ENCODE results near the gene TMEM244. TPM values are rescaled to one million over a fixed set of nuclear protein-coding genes. Genes with fewer than 3 reads are reported as not detected.

The TMEM244 gene
- not detected for total RNA-seq
- not detected for polyA plus RNA-seq (ENCODE audit: insufficient read depth, low read depth, low replicate concordance)
- long read RNA-seq, donor 1: 0 reads
- long read RNA-seq, donor 2: 0 reads
- long read RNA-seq, donor 3: 0 reads
- long read RNA-seq, donor 4: 0 reads
- long read RNA-seq, donor 5: 0 reads
- long read RNA-seq, donor 6: 0 reads
- long read RNA-seq, donor 7: 0 reads
- long read RNA-seq, donor 8: 0 reads
- long read RNA-seq, donor 9: 0 reads
- long read RNA-seq, donor 10: 0 reads

GRCh38 chr6:129860908-129861665 lies at the start of gene TMEM244:
TMEM244 (minus strand) TSS chr6:129861315; CDS start chr6:129861188, 127 bp downstream.
- DNase-seq (no peak), FAIRE-seq (no peak)
- Histone ChIP-seq H3K9me3 (ENCODE audit: control insufficient read depth in 2 of 3, insufficient read depth in 1 of 3, low read length in 3 of 3) (no peaks in the 10 kb centered on the region), H3K27ac (ENCODE audit: low read depth in 2 of 2, low read length in 2 of 2) (no peak within 1 kb of the TSS), H3K9ac (ENCODE audit: low read length in 3 of 3) (no peak within 1 kb of the TSS), H3K4me3 (ENCODE audit: low read length in 3 of 3) (no peak within 1 kb of the TSS), H3K27me3 (ENCODE audit: control insufficient read depth, insufficient read depth, low read length) (no peaks in the 10 kb centered on the region), H3K4me1 (ENCODE audit: control insufficient read depth in 2 of 3, insufficient read depth in 2 of 3, low read depth in 1 of 3, low read length in 3 of 3) (no peaks in the 10 kb centered on the region), H3K36me3 (ENCODE audit: control insufficient read depth in 2 of 3, insufficient read depth in 3 of 3, low read length in 3 of 3) (no peaks in the 10 kb centered on the region)
- intact Hi-C loops (cut with DNase I): no loop called here
- TF ChIP-seq CTCF (IDR thresholded peaks at IDR 0.05; ENCODE audit: borderline replicate concordance, extremely low read depth, insufficient read depth): no peak

- H3K4me1 ChIP-seq (ENCODE audit: control insufficient read depth in 2 of 3, insufficient read depth in 2 of 3, low read depth in 1 of 3, low read length in 3 of 3): no peaks in the 10 kb centered on the region
- no peak overlapping the region for H3K4me3 ChIP-seq (ENCODE audit: low read length in 3 of 3)
- intact Hi-C loops (cut with DNase I): no loop called here
- DNase-seq: no peak
- no peak for TF ChIP-seq CTCF (IDR thresholded peaks at IDR 0.05; ENCODE audit: borderline replicate concordance, extremely low read depth, insufficient read depth)
- H3K36me3 ChIP-seq (ENCODE audit: control insufficient read depth in 2 of 3, insufficient read depth in 3 of 3, low read length in 3 of 3): no peaks in the 10 kb centered on the region
- FAIRE-seq: no peak
- H3K9ac ChIP-seq (ENCODE audit: low read length in 3 of 3): no peak overlapping the region
- no peaks in the 10 kb centered on the region for H3K27me3 ChIP-seq (ENCODE audit: control insufficient read depth, insufficient read depth, low read length)
- no peaks in the 10 kb centered on the region for H3K9me3 ChIP-seq (ENCODE audit: control insufficient read depth in 2 of 3, insufficient read depth in 1 of 3, low read length in 3 of 3)
- no peak overlapping the region for H3K27ac ChIP-seq (ENCODE audit: low read depth in 2 of 2, low read length in 2 of 2)
Observed at GRCh38 chr6:129908858-129909257, 47.7 kb upstream of the TMEM244 start.

- H3K27ac ChIP-seq (ENCODE audit: low read depth in 2 of 2, low read length in 2 of 2): no peak overlapping the region
- DNase-seq: no peak
- no peaks in the 10 kb centered on the region for H3K9me3 ChIP-seq (ENCODE audit: control insufficient read depth in 2 of 3, insufficient read depth in 1 of 3, low read length in 3 of 3)
- no peak for FAIRE-seq
- no peak overlapping the region for H3K4me3 ChIP-seq (ENCODE audit: low read length in 3 of 3)
- H3K36me3 ChIP-seq (ENCODE audit: control insufficient read depth in 2 of 3, insufficient read depth in 3 of 3, low read length in 3 of 3): no peaks in the 10 kb centered on the region
- H3K27me3 ChIP-seq (ENCODE audit: control insufficient read depth, insufficient read depth, low read length): no peaks in the 10 kb centered on the region
- no peak overlapping the region for H3K9ac ChIP-seq (ENCODE audit: low read length in 3 of 3)
- intact Hi-C loops (cut with DNase I): no loop called here
- no peaks in the 10 kb centered on the region for H3K4me1 ChIP-seq (ENCODE audit: control insufficient read depth in 2 of 3, insufficient read depth in 2 of 3, low read depth in 1 of 3, low read length in 3 of 3)
- no peak for TF ChIP-seq CTCF (IDR thresholded peaks at IDR 0.05; ENCODE audit: borderline replicate concordance, extremely low read depth, insufficient read depth)
Observed at GRCh38 chr6:129908356-129908755, 47.2 kb upstream of the TMEM244 start.

Data from kidney (tissue), 22 donors.